Activated T-cell treated with anti-CD3 and anti-CD28 coated beads, Interleukin-2, amount 50 U/mL, for 72 hours (primary cell): ENCODE results near the gene ARIH1. TPM values are rescaled to one million over a fixed set of nuclear protein-coding genes. Genes with fewer than 3 reads are reported as not detected.
"Not testable (repeated sequence)": the region's sequence is repeated elsewhere in the genome, so short reads cannot be mapped to it uniquely, and the experiment has no call there.

Experiments
- ATAC-seq, 2 donors: fragments of 150-1000 bp; cut with Tn5 transposase; replicated peaks in 1 of 2; 2 replicates each; pipeline ENCODE4 v1.10.0; 2021; ENCODE audit warnings: moderate library complexity in 2 of 2, mild to moderate bottlenecking in 1 of 2
- DNase-seq, 2 donors: peaks; one replicate each; pipeline ENCODE4 v3.0.0; 2021 to 2022; ENCODE audit warnings: mixed read lengths in 1 of 2
- H3K27ac Mint-ChIP-seq: one replicate; pipeline ENCODE4 v1.8.0; 2022; ENCODE audit warnings: mild to moderate bottlenecking, moderate library complexity, mixed read lengths
- H3K27me3 Mint-ChIP-seq: one replicate; pipeline ENCODE4 v1.8.0; 2022; ENCODE audit warnings: low read depth, mixed read lengths
- H3K36me3 Mint-ChIP-seq, 2 donors: one replicate each; pipeline ENCODE4 v1.8.0; 2022; ENCODE audit warnings: mixed read lengths in 2 of 2, mild to moderate bottlenecking in 1 of 2; ENCODE audit not compliant: insufficient read depth in 2 of 2
- H3K4me1 Mint-ChIP-seq: one replicate; pipeline ENCODE4 v1.8.0; 2022; ENCODE audit warnings: low read depth, mixed read lengths
- H3K4me3 Mint-ChIP-seq, 2 donors: one replicate each; pipeline ENCODE4 v1.8.0; 2022; ENCODE audit warnings: mild to moderate bottlenecking in 2 of 2, mixed read lengths in 2 of 2, moderate library complexity in 2 of 2
- H3K9me3 Mint-ChIP-seq, 2 donors: one replicate each; pipeline ENCODE4 v1.8.0; 2022; ENCODE audit warnings: mixed read lengths in 2 of 2
- total RNA-seq, 2 donors: library from RNA; stranded (reverse); gene quantifications; one replicate each; pipeline ENCODE4 v1.2.3, GENCODE V29; 2022

ARIH1 gene
- total RNA-seq, 2 donors from 2014 or later, result 206 to 227 TPM

DNA sequence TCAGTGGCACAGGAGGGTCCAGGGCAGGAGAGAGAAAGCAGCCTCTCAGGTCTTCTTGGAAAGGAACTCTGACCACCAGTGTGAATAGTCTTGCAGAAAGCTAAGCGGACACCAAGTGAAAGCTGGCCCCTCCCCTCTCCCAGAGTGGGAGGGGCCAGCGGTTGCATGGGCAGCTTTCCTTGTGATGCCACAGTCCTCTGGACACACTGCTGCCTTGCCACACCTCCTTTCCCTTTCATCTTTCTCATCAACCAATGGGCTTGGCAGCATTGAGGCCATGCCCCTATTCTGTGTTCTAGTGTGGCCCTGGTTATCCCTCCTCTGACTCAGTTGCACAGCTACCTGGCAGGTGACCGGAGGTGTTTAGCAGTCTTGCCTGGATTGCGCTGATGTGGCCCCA, 130.7 kb downstream of the ARIH1 start:
- no peak overlapping the region for H3K27ac Mint-ChIP-seq
- no peaks in the 10 kb centered on the region for H3K36me3 Mint-ChIP-seq
- DNase-seq (no peak), ATAC-seq (peak in 1 of 2 donors; percentile 18)
- H3K4me1 Mint-ChIP-seq, result no peaks in the 10 kb centered on the region
- H3K9me3 Mint-ChIP-seq, result no peaks in the 10 kb centered on the region
- H3K27me3 Mint-ChIP-seq, result no peaks in the 10 kb centered on the region
- H3K4me3 Mint-ChIP-seq, result no peak overlapping the region

DNA sequence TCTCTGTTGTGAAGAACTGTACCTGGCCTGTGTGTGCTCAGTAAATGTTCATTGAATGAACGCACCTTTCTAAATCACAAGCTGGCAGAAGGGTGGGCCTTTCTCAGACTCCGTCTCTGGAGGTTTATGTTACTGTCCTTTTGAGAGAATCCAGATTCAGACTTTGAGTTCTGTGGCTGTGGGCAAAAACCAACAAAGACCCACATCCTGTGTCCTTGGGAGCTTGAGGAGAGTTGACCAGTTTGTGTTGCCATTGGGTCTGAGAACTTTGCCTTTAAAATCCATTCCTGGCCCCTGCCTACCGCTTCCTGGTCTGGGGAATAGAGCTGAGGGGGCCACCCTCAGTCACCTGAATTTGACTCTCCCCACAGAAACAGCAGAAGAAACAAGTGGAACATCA, 134.0 kb downstream of the ARIH1 start:
- not testable (repeated sequence) for H3K27me3 Mint-ChIP-seq, H3K9me3 Mint-ChIP-seq, DNase-seq, H3K36me3 Mint-ChIP-seq, H3K4me1 Mint-ChIP-seq, H3K27ac Mint-ChIP-seq, H3K4me3 Mint-ChIP-seq, ATAC-seq

DNA sequence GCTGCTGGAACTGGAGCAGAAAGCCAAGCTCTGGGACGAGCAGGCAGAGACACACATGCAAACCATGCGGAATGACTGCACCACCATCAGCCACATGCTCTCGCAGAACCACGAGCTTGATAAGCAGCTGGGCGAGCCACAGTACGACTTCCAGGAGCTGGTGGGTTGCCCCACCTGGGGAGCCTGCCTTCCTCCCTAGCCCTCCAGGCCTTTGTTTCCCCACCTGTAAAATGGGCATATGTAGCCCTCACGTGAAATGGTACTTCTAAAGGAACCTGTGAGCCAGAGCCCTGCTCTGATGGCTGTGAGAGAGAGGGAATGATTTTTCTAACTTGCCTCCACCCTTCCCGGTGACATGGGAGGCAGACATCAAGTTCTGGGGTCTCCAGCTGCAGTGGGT, 135.7 kb downstream of the ARIH1 start:
- Mint-ChIP-seq H3K4me1 (no peaks in the 10 kb centered on the region), H3K27me3 (no peaks in the 10 kb centered on the region), H3K9me3 (no peaks in the 10 kb centered on the region), H3K36me3 (no peaks in the 10 kb centered on the region), H3K27ac (no peak overlapping the region), H3K4me3 (no peak overlapping the region)
- no peak for DNase-seq
- no peak for ATAC-seq

DNA sequence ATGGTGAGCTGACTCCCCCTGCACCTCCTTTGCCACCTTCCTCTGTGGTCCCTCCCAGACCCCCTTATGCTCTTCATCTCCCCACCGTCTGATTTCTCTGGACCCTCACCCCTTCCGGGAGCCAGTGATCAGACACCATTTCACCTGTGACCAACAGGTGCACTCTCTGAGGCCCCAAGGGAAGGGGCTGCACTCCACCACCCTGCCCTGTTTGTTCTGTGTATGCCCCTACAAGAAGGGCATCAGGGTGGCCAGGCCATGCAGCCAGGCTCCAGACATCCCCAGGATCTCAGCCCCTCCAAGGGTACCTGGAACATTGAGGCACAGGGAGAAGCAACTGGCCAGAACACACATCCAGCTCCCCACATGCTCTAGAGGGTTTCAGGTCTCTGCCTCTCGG, 138.2 kb downstream of the ARIH1 start:
- not testable (repeated sequence) for H3K9me3 Mint-ChIP-seq

GRCh38 chr15:72614810-72615532, 140.8 kb downstream of the ARIH1 start:
- Mint-ChIP-seq H3K27ac (no peak overlapping the region), H3K36me3 (no peaks in the 10 kb centered on the region), H3K27me3 (no peaks in the 10 kb centered on the region), H3K4me1 (no peaks in the 10 kb centered on the region), H3K4me3 (no peak overlapping the region), H3K9me3 (no peaks in the 10 kb centered on the region)
- DNase-seq, result no peak
- no peak for ATAC-seq

More for the DNA sequence above, 138.2 kb downstream of the ARIH1 start:
- not testable (repeated sequence) for H3K27me3 Mint-ChIP-seq, H3K4me1 Mint-ChIP-seq, H3K4me3 Mint-ChIP-seq, ATAC-seq, DNase-seq, H3K36me3 Mint-ChIP-seq, H3K27ac Mint-ChIP-seq

- not testable (repeated sequence) for H3K4me1 Mint-ChIP-seq, H3K36me3 Mint-ChIP-seq, H3K27me3 Mint-ChIP-seq, H3K27ac Mint-ChIP-seq, H3K9me3 Mint-ChIP-seq, H3K4me3 Mint-ChIP-seq
- ATAC-seq (peak in 1 of 2 donors; percentile 25), DNase-seq (peak in 1 of 2 donors; percentile 8)
Measured at GRCh38 chr15:72615533-72616233, 141.6 kb downstream of the ARIH1 start.

GRCh38 chr15:72616491-72617210, 142.5 kb downstream of the ARIH1 start:
- Mint-ChIP-seq H3K36me3 (no peaks in the 10 kb centered on the region), H3K4me1 (no peaks in the 10 kb centered on the region), H3K4me3 (no peak overlapping the region), H3K27ac (no peak overlapping the region), H3K9me3 (no peaks in the 10 kb centered on the region), H3K27me3 (no peaks in the 10 kb centered on the region)
- DNase-seq (no peak), ATAC-seq (no peak)

- H3K27me3 Mint-ChIP-seq, H3K4me1 Mint-ChIP-seq, H3K36me3 Mint-ChIP-seq, H3K27ac Mint-ChIP-seq, DNase-seq, H3K9me3 Mint-ChIP-seq, ATAC-seq, H3K4me3 Mint-ChIP-seq: not testable (repeated sequence)
Measured at GRCh38 chr15:72623854-72624253, 149.7 kb downstream of the ARIH1 start.

- ATAC-seq, H3K27ac Mint-ChIP-seq, H3K27me3 Mint-ChIP-seq, DNase-seq, H3K36me3 Mint-ChIP-seq, H3K4me1 Mint-ChIP-seq, H3K4me3 Mint-ChIP-seq, H3K9me3 Mint-ChIP-seq: not testable (repeated sequence)
Measured at GRCh38 chr15:72626153-72626552, 152.0 kb downstream of the ARIH1 start.

- not testable (repeated sequence) for ATAC-seq, H3K4me1 Mint-ChIP-seq, H3K9me3 Mint-ChIP-seq, H3K27me3 Mint-ChIP-seq, H3K4me3 Mint-ChIP-seq, H3K27ac Mint-ChIP-seq, H3K36me3 Mint-ChIP-seq
- DNase-seq, result peak in 1 of 2 donors; percentile 15
Measured at GRCh38 chr15:72628249-72629067, 154.3 kb downstream of the ARIH1 start.

DNA sequence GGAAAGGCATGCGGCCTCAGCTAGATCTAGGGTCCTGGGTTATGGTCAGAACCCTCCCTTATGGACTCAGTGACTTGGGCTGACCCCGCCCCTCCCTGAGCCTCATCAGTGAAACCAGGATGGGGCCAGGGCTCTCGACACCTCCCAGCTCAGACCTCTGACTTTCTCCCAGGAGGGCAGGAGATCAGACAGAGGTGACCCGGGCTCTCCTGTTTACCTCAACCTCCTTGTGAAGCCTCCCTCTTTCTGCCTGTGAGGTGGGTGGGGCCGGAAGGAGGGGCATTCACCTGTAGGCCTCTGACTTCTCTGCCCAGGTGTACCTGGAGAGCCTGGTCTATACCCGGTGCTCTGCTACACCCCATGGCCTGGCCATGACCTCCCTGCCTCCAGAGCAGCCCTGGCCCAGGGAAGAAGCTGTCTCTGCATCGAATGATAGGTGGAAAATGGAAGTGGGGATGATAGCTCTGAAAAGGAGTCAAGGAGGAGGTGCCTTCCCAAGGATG, 155.0 kb downstream of the ARIH1 start:
- not testable (repeated sequence) for H3K9me3 Mint-ChIP-seq, ATAC-seq, H3K4me3 Mint-ChIP-seq, H3K36me3 Mint-ChIP-seq, H3K4me1 Mint-ChIP-seq, DNase-seq, H3K27me3 Mint-ChIP-seq, H3K27ac Mint-ChIP-seq

- Mint-ChIP-seq H3K4me3 (peak overlapping the region; percentile 24 to 83), H3K27ac (peak overlapping the region; percentile 89)
- not testable (repeated sequence) for H3K9me3 Mint-ChIP-seq, H3K36me3 Mint-ChIP-seq, H3K27me3 Mint-ChIP-seq, H3K4me1 Mint-ChIP-seq
- peak; percentile 82 to 90 for ATAC-seq
- peak; percentile 75 to 84 for DNase-seq
Measured at GRCh38 chr15:72636519-72637282, 162.6 kb downstream of the ARIH1 start.
